GM23338 (cell line): ENCODE measurements around the gene RYR3. TPM values are rescaled to one million over a fixed set of nuclear protein-coding genes. Genes with fewer than 3 reads are reported as not detected.

Source experiments
- ATAC-seq: fragments of 200-7000 bp; cut with Tn5 transposase; 3 replicates; pipeline ENCODE4 v1.9.1; 2020
- DNase-seq: peaks from one replicate; pipeline ENCODE4 v3.0.0-alpha.2; 2015; ENCODE audit warnings: low spot score
- H2AFZ ChIP-seq: fragments of 200-600 bp; sonication (generic); 2 replicates; pipeline ENCODE4 v1.8.0; 2016; ENCODE audit warnings: antibody characterized with exemption, mild to moderate bottlenecking, moderate library complexity
- H3F3A ChIP-seq: fragments of 200-600 bp; sonication (generic); replicated peaks from 2 replicates; pipeline ENCODE4 v1.8.0; 2017; ENCODE audit warnings: antibody characterized with exemption, mixed run types, low read depth
- H3K27ac ChIP-seq: fragments of 200-600 bp; sonication (generic); 2 replicates; pipeline ENCODE4 v1.6.1; 2016; ENCODE audit warnings: low read depth
- H3K27me3 ChIP-seq: fragments of 200-600 bp; sonication (generic); 2 replicates; pipeline ENCODE4 v1.8.0; 2016; ENCODE audit warnings: mild to moderate bottlenecking, mixed run types, moderate library complexity; ENCODE audit not compliant: insufficient read depth
- H3K36me3 ChIP-seq: fragments of 200-600 bp; sonication (generic); 2 replicates; pipeline ENCODE4 v1.8.0; 2016; ENCODE audit warnings: mild to moderate bottlenecking; ENCODE audit not compliant: insufficient read depth
- H3K4me1 ChIP-seq: fragments of 200-600 bp; sonication (generic); 2 replicates; pipeline ENCODE4 v1.8.0; 2016; ENCODE audit warnings: mild to moderate bottlenecking, moderate library complexity; ENCODE audit not compliant: insufficient read depth
- H3K4me2 ChIP-seq: fragments of 200-600 bp; sonication (generic); 2 replicates; pipeline ENCODE4 v1.7.1; 2017; ENCODE audit warnings: mixed run types
- H3K4me3 ChIP-seq: fragments of 200-600 bp; sonication (generic); 2 replicates; pipeline ENCODE4 v1.6.1; 2016; ENCODE audit warnings: mixed run types
- H3K79me2 ChIP-seq: fragments of 200-600 bp; sonication (generic); replicated peaks from 2 replicates; pipeline ENCODE4 v1.8.0; 2017; ENCODE audit warnings: mild to moderate bottlenecking; ENCODE audit not compliant: insufficient read depth
- H3K9me2 ChIP-seq: fragments of 200-600 bp; sonication (generic); 2 replicates; pipeline ENCODE4 v1.8.0; 2017; ENCODE audit not compliant: insufficient read depth
- H4K20me1 ChIP-seq: fragments of 200-600 bp; sonication (generic); replicated peaks from 2 replicates; pipeline ENCODE4 v1.8.0; 2017; ENCODE audit warnings: mild to moderate bottlenecking; ENCODE audit not compliant: insufficient read depth
- H3K27ac Mint-ChIP-seq: 2 replicates; pipeline ENCODE4 v1.8.0; 2020; ENCODE audit warnings: inconsistent platforms, mild to moderate bottlenecking, moderate library complexity, mixed read lengths
- H3K27me3 Mint-ChIP-seq: 3 replicates; pipeline ENCODE4 v1.8.0; 2022; ENCODE audit warnings: low read depth, mild to moderate bottlenecking, moderate library complexity, mixed read lengths, inconsistent platforms; ENCODE audit not compliant: insufficient read depth, poor library complexity
- H3K36me3 Mint-ChIP-seq: 3 replicates; pipeline ENCODE4 v1.8.0; 2021; ENCODE audit warnings: low read depth, mild to moderate bottlenecking, inconsistent platforms, moderate library complexity, mixed read lengths
- H3K4me1 Mint-ChIP-seq: 3 replicates; pipeline ENCODE4 v1.8.0; 2020; ENCODE audit warnings: mild to moderate bottlenecking, inconsistent platforms, mixed read lengths
- H3K4me3 Mint-ChIP-seq: 3 replicates; pipeline ENCODE4 v1.8.0; 2021; ENCODE audit warnings: moderate library complexity, mild to moderate bottlenecking, inconsistent platforms, mixed read lengths
- H3K9me3 Mint-ChIP-seq: 3 replicates; pipeline ENCODE4 v1.8.0; 2020; ENCODE audit warnings: moderate library complexity, mild to moderate bottlenecking, inconsistent platforms, mixed read lengths
- CREB1 ChIP-seq: fragments of 250-450 bp; sonication (Bioruptor Pico); IDR thresholded peaks from 2 replicates; pipeline ENCODE4 v1.5.0; 2020; ENCODE audit warnings: low read depth, mild to moderate bottlenecking, moderate library complexity
- CTCF ChIP-seq, 2 experiments: fragments of 200-600 bp in 1 of 2; sonication (generic) in 1 of 2; conservative IDR thresholded peaks; 2 replicates each; pipeline versions ENCODE4 v1.5.1 to v1.6.1; 2016 to 2017; ENCODE audit warnings: antibody characterized with exemption in 2 of 2, low read depth in 2 of 2, mild to moderate bottlenecking in 2 of 2, moderate library complexity in 1 of 2
- EZH2 ChIP-seq: fragments of 200-600 bp; sonication (generic); IDR thresholded peaks from one replicate; pipeline ENCODE4 v1.8.0; 2017; ENCODE audit warnings: antibody characterized with exemption, mild to moderate bottlenecking, low read depth; ENCODE audit not compliant: unreplicated experiment
- EZH2phosphoT487 ChIP-seq: fragments of 200-600 bp; sonication (generic); IDR thresholded peaks from one replicate; pipeline ENCODE4 v1.8.1; 2018; ENCODE audit warnings: antibody characterized with exemption; ENCODE audit not compliant: unreplicated experiment
- JUNB ChIP-seq: IDR thresholded peaks from one replicate; pipeline ENCODE4 v1.6.1; 2016; ENCODE audit warnings: antibody characterized with exemption; ENCODE audit not compliant: unreplicated experiment
- NANOG ChIP-seq: IDR thresholded peaks from 2 replicates; pipeline ENCODE4 v1.6.1; 2016; ENCODE audit warnings: antibody characterized with exemption, borderline replicate concordance
- POLR2AphosphoS5 ChIP-seq: IDR thresholded peaks from 2 replicates; pipeline ENCODE4 v1.6.1; 2016; ENCODE audit warnings: antibody characterized with exemption, low read depth
- REST ChIP-seq: IDR thresholded peaks from one replicate; pipeline ENCODE4 v1.6.1; 2018; ENCODE audit warnings: antibody characterized with exemption; ENCODE audit not compliant: unreplicated experiment
- STAT1 ChIP-seq: IDR thresholded peaks from one replicate; pipeline ENCODE4 v1.6.1; 2016; ENCODE audit warnings: antibody characterized with exemption; ENCODE audit not compliant: unreplicated experiment
- ZNF114 ChIP-seq: fragments of 250-450 bp; sonication (Bioruptor Pico); IDR thresholded peaks from 2 replicates; pipeline ENCODE4 v1.5.0; 2020; ENCODE audit warnings: mild to moderate bottlenecking, moderate library complexity
- ZNF331 ChIP-seq: fragments of 250-450 bp; sonication (Bioruptor Pico); IDR thresholded peaks from 2 replicates; pipeline ENCODE4 v1.5.0; 2020; ENCODE audit warnings: low read depth, mild to moderate bottlenecking, moderate library complexity
- ZNF462 ChIP-seq: fragments of 250-450 bp; sonication (Bioruptor Pico); IDR thresholded peaks from 2 replicates; pipeline ENCODE4 v1.5.0; 2020; ENCODE audit warnings: mild to moderate bottlenecking, moderate library complexity
- polyA plus RNA-seq: library from polyadenylated mRNA; unstranded; fragments of >200 nt; fragmentation: Nextera tagmentation; extraction: Ambion mirVana; gene quantifications from 2 replicates; pipeline ENCODE4 v1.2.1, GENCODE V29; 2016
- total RNA-seq: library from RNA; depleted of rRNA; stranded (reverse); fragments of >200 nt; shearing (Covaris generic); gene quantifications from 2 replicates; pipeline ENCODE4 v1.2.3, GENCODE V29; 2014
- TF ChIP-seq, protein P1 (sequence below): IDR thresholded peaks from 2 replicates; pipeline ENCODE4 v1.6.1; 2016; ENCODE audit warnings: antibody characterized with exemption

The RYR3 gene
- total and polyA plus RNA-seq, 2 experiments from 2014 or later: 1.1 to 1.2 TPM

DNA sequence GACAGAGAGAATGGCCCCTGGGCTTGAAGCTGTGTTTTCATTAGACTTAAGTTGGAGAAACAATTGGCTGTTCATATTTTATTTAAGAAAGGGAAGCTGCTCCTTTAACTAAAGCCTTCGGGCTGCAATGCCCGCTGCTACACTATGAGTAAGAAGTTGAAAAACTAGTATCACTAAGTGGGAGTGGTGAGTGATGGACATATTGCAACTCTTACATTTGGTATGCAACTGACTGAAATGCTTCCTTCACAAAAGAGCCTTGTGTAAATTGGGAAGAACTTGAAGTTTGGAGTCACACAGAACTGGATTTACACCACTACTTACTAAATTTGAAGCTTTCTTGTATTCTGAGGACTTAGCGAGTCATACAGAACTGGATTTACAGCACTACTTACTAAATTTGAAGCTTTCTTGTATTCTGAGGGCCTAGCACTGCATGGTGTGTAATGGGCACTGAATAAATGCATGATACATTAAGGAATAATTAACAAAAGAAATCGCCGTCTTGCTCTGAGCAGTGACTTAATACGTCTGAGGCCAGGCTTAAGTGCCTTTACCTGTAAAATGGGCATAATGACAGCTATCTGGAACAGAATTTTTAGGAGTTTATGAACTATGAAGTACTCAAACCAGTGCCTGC lies 149.5 kb downstream of the RYR3 start:
- no peak overlapping the region for H3K4me3 Mint-ChIP-seq
- H3K9me3 Mint-ChIP-seq: no peaks in the 10 kb centered on the region
- no peak overlapping the region for H3K27ac Mint-ChIP-seq
- Histone ChIP-seq H3K4me2 (no peak overlapping the region), H3K79me2 (no peaks in the 10 kb centered on the region), H3F3A (no peaks in the 10 kb centered on the region), H4K20me1 (no peaks in the 10 kb centered on the region), H3K27ac (no peak overlapping the region), H3K4me3 (no peak overlapping the region), H3K4me1 (peaks cover 7% of the 10 kb centered on the region; the same call in 1 of the 2 replicates), H3K27me3 (no peaks in the 10 kb centered on the region), H3K36me3 (no peaks in the 10 kb centered on the region), H3K9me2 (peaks cover 10% of the 10 kb centered on the region), H2AFZ (no peak overlapping the region)
- no peak for ATAC-seq
- no peaks in the 10 kb centered on the region for H3K27me3 Mint-ChIP-seq
- no peak for DNase-seq
- no peaks in the 10 kb centered on the region for H3K36me3 Mint-ChIP-seq
- H3K4me1 Mint-ChIP-seq: peaks cover 8% of the 10 kb centered on the region; the same call in 2 of the 3 replicates
- TF ChIP-seq ZNF114 (no peak), EZH2phosphoT487 (no peak), CTCF (conservative IDR thresholded peaks at IDR 0.05; ENCODE audit: low read depth in 2 of 2) (no peak), ZNF331 (CRISPR knock-in tag) (no peak), ZNF462 (CRISPR knock-in tag) (no peak), REST (no peak), NANOG (no peak), EZH2 (no peak), POLR2AphosphoS5 (no peak), STAT1 (no peak), CREB1 (CRISPR knock-in tag) (no peak), JUNB (no peak)
- TF ChIP-seq, protein P1, sequence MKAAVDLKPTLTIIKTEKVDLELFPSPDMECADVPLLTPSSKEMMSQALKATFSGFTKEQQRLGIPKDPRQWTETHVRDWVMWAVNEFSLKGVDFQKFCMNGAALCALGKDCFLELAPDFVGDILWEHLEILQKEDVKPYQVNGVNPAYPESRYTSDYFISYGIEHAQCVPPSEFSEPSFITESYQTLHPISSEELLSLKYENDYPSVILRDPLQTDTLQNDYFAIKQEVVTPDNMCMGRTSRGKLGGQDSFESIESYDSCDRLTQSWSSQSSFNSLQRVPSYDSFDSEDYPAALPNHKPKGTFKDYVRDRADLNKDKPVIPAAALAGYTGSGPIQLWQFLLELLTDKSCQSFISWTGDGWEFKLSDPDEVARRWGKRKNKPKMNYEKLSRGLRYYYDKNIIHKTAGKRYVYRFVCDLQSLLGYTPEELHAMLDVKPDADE: no peak
